Retinal pigment epithelial cell (primary cell): ENCODE data around the gene WWC1.
"Not testable (repeated sequence)": the region's sequence is repeated elsewhere in the genome, so short reads cannot be mapped to it uniquely, and the experiment has no call there.

Experiments used
- DNase-seq: peaks from one replicate; pipeline ENCODE4 v3.0.0-alpha.2; 2010; ENCODE audit warnings: low read depth
- H3K4me3 ChIP-seq: 2 replicates; pipeline ENCODE4 v1.5.1; 2011; ENCODE audit warnings: mild to moderate bottlenecking, low read length, control low read depth, moderate library complexity
- CTCF ChIP-seq: conservative IDR thresholded peaks from 2 replicates; pipeline ENCODE4 v1.5.1; 2011; ENCODE audit warnings: low read depth, low read length, control low read depth, inconsistent platforms

The WWC1 gene

GRCh38 chr5:168334695-168335094 lies 43.2 kb downstream of the WWC1 start:
- no peak overlapping the region for H3K4me3 ChIP-seq
- TF ChIP-seq CTCF, result no peak
- DNase-seq, result peak; percentile 92

GRCh38 chr5:168337361-168337760 lies 45.9 kb downstream of the WWC1 start:
- no peak for TF ChIP-seq CTCF
- no peak overlapping the region for H3K4me3 ChIP-seq
- no peak for DNase-seq

GRCh38 chr5:168339109-168339771 lies 47.8 kb downstream of the WWC1 start:
- no peak for DNase-seq
- no peak for TF ChIP-seq CTCF
- H3K4me3 ChIP-seq, result no peak overlapping the region

GRCh38 chr5:168339772-168340140 lies 48.3 kb downstream of the WWC1 start:
- DNase-seq, H3K4me3 ChIP-seq: not testable (repeated sequence)

GRCh38 chr5:168340487-168340886 lies 49.0 kb downstream of the WWC1 start:
- TF ChIP-seq CTCF, result no peak
- H3K4me3 ChIP-seq, result no peak overlapping the region
- DNase-seq, result no peak

GRCh38 chr5:168341178-168341577 lies 49.7 kb downstream of the WWC1 start:
- DNase-seq, result no peak
- no peak overlapping the region for H3K4me3 ChIP-seq
- no peak for TF ChIP-seq CTCF

- H3K4me3 ChIP-seq, result no peak overlapping the region
- no peak for DNase-seq
- no peak for TF ChIP-seq CTCF
Observed at GRCh38 chr5:168342151-168342825, 50.8 kb downstream of the WWC1 start.
